Measurements from ENCODE around the gene SSB. TPM values are rescaled to one million over a fixed set of nuclear protein-coding genes. Genes with fewer than 3 reads are reported as not detected.
"Not testable (repeated sequence)": the region's sequence is repeated elsewhere in the genome, so short reads cannot be mapped to it uniquely, and the experiment has no call there.

The SSB gene
- total and polyA plus RNA-seq, 2 donors from 2014 or later, result 82.0 to 86.6 TPM

DNA sequence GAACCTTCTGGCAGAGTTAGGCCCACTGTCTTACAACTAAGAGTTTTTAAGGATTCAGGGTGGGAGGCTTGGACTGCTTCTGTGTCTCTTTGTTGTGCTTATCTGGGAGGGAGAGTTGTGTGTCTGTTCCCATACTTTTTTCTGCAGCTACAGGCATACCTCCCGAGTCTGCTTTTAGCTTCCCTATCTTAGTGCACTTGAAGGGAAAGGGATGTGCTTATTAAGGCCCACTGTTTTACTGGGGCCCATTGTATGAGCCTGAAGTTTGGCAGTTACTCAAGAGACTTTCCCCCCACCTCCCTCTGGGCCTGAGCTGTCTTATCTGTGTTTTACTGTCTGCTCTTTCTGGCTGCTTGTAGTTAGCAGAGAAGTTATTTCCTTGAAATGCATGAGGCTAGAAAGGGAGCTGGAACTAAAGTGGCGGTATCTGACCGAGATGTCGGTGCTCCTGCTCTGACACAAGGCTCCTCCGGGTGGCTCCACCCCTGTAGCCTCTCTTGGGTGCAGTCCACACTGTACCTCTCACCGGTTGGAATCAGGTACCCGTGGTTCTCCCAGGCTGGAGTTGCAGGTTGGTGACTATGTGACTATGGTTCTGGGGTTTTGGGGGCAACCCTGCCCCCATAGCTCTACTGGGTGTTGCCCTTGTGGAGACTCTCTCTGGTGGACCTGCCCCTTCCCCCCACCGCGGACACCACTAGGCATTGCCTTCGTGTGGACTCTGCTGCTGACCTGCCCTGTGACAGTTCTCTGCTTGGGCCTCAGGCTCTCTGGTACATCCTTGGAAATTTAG lies 41.5 kb downstream of the SSB start:
- Histone ChIP-seq H3K36me3 (ENCODE audit: control insufficient read depth in 2 of 3, insufficient read depth in 3 of 3, low read length in 3 of 3) (peaks cover 0 to 3% (median 0%) of the 10 kb centered on the region in 3 donors), H3K27me3 (ENCODE audit: control insufficient read depth, insufficient read depth, low read length) (no peaks in the 10 kb centered on the region), H3K4me3 (ENCODE audit: low read length in 3 of 3) (no peak overlapping the region), H3K4me1 (ENCODE audit: control insufficient read depth in 2 of 3, insufficient read depth in 2 of 3, low read depth in 1 of 3, low read length in 3 of 3) (peaks cover 0 to 13% (median 6%) of the 10 kb centered on the region in 3 donors), H3K27ac (ENCODE audit: low read depth in 2 of 2, low read length in 2 of 2) (no peak overlapping the region), H3K9me3 (ENCODE audit: control insufficient read depth in 2 of 3, insufficient read depth in 1 of 3, low read length in 3 of 3) (no peaks in the 10 kb centered on the region), H3K9ac (ENCODE audit: low read length in 3 of 3) (no peak overlapping the region)
- FAIRE-seq, result no peak
- intact Hi-C loops (cut with DNase I), result no loop called here
- DNase-seq, result peak in 2 of 5 donors; percentile 23 to 44
- no peak for TF ChIP-seq CTCF (IDR thresholded peaks at IDR 0.05; ENCODE audit: borderline replicate concordance, extremely low read depth, insufficient read depth)

DNA sequence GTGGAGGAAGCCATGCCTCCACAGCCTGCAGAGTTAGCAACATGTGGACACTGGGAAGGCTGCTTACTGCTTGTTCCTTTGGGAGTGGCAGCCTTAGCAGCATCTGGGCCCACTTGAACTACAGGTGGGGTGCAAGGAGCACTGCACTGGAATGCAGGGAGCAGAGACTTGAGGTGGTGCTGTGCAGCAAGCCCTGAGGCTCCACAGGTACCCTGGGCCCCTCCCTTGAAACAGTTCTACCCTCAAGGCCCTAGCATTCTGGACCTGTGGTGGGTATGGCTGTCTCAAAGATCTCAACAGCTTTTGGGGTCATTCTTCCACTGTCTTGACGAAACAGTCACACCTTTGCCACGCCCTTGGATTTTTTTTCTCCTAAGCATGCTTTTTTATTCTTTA lies 42.1 kb downstream of the SSB start:
- TF ChIP-seq CTCF (IDR thresholded peaks at IDR 0.05; ENCODE audit: borderline replicate concordance, extremely low read depth, insufficient read depth), result no peak
- no peaks in the 10 kb centered on the region for H3K27me3 ChIP-seq (ENCODE audit: control insufficient read depth, insufficient read depth, low read length)
- H3K9me3 ChIP-seq (ENCODE audit: control insufficient read depth in 2 of 3, insufficient read depth in 1 of 3, low read length in 3 of 3), result no peaks in the 10 kb centered on the region
- H3K4me1 ChIP-seq (ENCODE audit: control insufficient read depth in 2 of 3, insufficient read depth in 2 of 3, low read depth in 1 of 3, low read length in 3 of 3), result peaks cover 0 to 13% (median 6%) of the 10 kb centered on the region in 3 donors
- no peak overlapping the region for H3K27ac ChIP-seq (ENCODE audit: low read depth in 2 of 2, low read length in 2 of 2)
- H3K4me3 ChIP-seq (ENCODE audit: low read length in 3 of 3), result no peak overlapping the region
- H3K9ac ChIP-seq (ENCODE audit: low read length in 3 of 3), result no peak overlapping the region
- no peak for DNase-seq
- FAIRE-seq, result no peak
- intact Hi-C loops (cut with DNase I), result no loop called here
- peaks cover 0 to 3% (median 0%) of the 10 kb centered on the region in 3 donors for H3K36me3 ChIP-seq (ENCODE audit: control insufficient read depth in 2 of 3, insufficient read depth in 3 of 3, low read length in 3 of 3)

DNA sequence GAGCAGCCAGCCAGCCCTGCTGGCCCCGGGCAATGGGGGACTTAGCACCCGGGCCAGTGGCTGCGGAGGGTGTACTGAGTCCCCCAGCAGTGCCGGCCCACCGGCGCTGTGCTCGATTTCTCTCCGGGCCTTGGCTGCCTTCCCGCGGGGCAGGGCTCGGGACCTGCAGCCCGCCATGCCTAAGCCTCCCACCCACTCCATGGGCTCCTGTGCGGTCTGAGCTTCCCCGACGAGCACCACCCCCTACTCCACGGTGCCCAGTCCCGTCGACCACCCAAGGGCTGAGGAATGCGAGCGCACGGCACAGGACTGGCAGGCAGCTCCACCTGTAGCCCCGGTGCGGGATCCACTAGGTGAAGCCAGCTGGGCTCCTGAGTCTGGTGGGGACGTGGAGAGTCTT lies 43.0 kb downstream of the SSB start:
- H3K36me3 ChIP-seq (ENCODE audit: control insufficient read depth in 2 of 3, insufficient read depth in 3 of 3, low read length in 3 of 3); H3K9ac ChIP-seq (ENCODE audit: low read length in 3 of 3); H3K27me3 ChIP-seq (ENCODE audit: control insufficient read depth, insufficient read depth, low read length); H3K27ac ChIP-seq (ENCODE audit: low read depth in 2 of 2, low read length in 2 of 2); H3K4me3 ChIP-seq (ENCODE audit: low read length in 3 of 3); DNase-seq; FAIRE-seq; intact Hi-C loops (cut with DNase I); H3K9me3 ChIP-seq (ENCODE audit: control insufficient read depth in 2 of 3, insufficient read depth in 1 of 3, low read length in 3 of 3): not testable (repeated sequence)
- H3K4me1 ChIP-seq (ENCODE audit: control insufficient read depth in 2 of 3, insufficient read depth in 2 of 3, low read depth in 1 of 3, low read length in 3 of 3), result peaks cover 0 to 13% (median 6%) of the 10 kb centered on the region in 3 donors

DNA sequence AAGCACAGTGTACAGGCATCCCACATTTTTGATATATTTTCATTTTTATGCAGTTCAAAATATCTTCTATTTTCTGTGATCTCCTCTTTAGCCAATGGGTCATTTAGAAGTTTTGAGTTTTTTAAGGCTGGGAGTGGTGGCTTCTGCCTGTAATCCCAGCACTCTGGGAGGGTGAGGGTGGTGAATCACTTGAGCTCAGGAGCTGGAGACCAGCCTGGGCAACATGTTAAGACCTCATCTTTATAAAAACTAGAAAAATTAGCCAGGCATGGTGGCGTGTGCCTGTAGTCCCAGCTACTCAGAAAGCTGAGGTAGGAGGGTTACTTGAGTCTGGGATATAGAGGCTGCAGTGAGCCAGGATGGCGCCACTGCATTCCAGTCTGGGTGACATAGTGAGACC lies 46.3 kb downstream of the SSB start:
- Histone ChIP-seq H3K9me3 (ENCODE audit: control insufficient read depth in 2 of 3, insufficient read depth in 1 of 3, low read length in 3 of 3) (no peaks in the 10 kb centered on the region), H3K4me1 (ENCODE audit: control insufficient read depth in 2 of 3, insufficient read depth in 2 of 3, low read depth in 1 of 3, low read length in 3 of 3) (peaks cover 0 to under 1% (median 0%) of the 10 kb centered on the region in 3 donors), H3K4me3 (ENCODE audit: low read length in 3 of 3) (no peak overlapping the region), H3K36me3 (ENCODE audit: control insufficient read depth in 2 of 3, insufficient read depth in 3 of 3, low read length in 3 of 3) (peaks cover 0 to 3% (median 0%) of the 10 kb centered on the region in 3 donors), H3K9ac (ENCODE audit: low read length in 3 of 3) (no peak overlapping the region), H3K27me3 (ENCODE audit: control insufficient read depth, insufficient read depth, low read length) (no peaks in the 10 kb centered on the region), H3K27ac (ENCODE audit: low read depth in 2 of 2, low read length in 2 of 2) (no peak overlapping the region)
- FAIRE-seq, result no peak
- DNase-seq, result no peak
- no peak for TF ChIP-seq CTCF (IDR thresholded peaks at IDR 0.05; ENCODE audit: borderline replicate concordance, extremely low read depth, insufficient read depth)
- intact Hi-C loops (cut with DNase I), result no loop called here

GRCh38 chr2:169848959-169849693 lies 50.5 kb downstream of the SSB start:
- H3K27ac ChIP-seq (ENCODE audit: low read depth in 2 of 2, low read length in 2 of 2); DNase-seq; H3K4me1 ChIP-seq (ENCODE audit: control insufficient read depth in 2 of 3, insufficient read depth in 2 of 3, low read depth in 1 of 3, low read length in 3 of 3); H3K9me3 ChIP-seq (ENCODE audit: control insufficient read depth in 2 of 3, insufficient read depth in 1 of 3, low read length in 3 of 3); H3K4me3 ChIP-seq (ENCODE audit: low read length in 3 of 3); intact Hi-C loops (cut with DNase I); FAIRE-seq; H3K36me3 ChIP-seq (ENCODE audit: control insufficient read depth in 2 of 3, insufficient read depth in 3 of 3, low read length in 3 of 3); H3K9ac ChIP-seq (ENCODE audit: low read length in 3 of 3); H3K27me3 ChIP-seq (ENCODE audit: control insufficient read depth, insufficient read depth, low read length): not testable (repeated sequence)
